Measurements from ENCODE around the gene KCNQ1OT1. TPM values are rescaled to one million over a fixed set of nuclear protein-coding genes. Genes with fewer than 3 reads are reported as not detected.

Gene KCNQ1OT1
- total RNA-seq, 2 donors from 2014 or later = 1.0 to 2.1 TPM

DNA sequence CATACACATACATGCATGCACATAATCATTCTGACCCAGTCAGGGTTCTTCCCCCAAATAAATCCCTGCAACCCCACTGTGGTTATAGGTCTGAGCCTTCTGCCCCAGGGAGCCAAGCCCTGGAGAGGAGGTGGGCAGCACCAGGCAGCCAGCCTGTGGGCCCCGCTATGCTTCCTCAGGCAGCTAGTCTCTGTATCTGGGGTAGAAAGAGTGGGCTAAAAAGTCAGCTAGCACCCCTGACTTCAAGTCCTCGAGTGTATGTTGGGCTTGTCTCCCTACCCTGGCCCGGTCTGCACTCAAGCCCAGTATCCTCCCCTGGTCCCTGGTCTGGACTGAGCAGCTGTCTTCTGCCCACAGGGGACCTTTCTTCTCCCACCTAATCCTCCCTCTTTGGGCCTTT is 28.0 kb downstream of the KCNQ1OT1 start:
- Histone ChIP-seq H3K4me1 (replicated peaks) (no peaks in the 10 kb centered on the region), H3K4me3 (no peak overlapping the region), H3K36me3 (no peaks in the 10 kb centered on the region), H3K9me3 (no peaks in the 10 kb centered on the region), H3K27ac (no peak overlapping the region), H3K27me3 (replicated peaks; ENCODE audit: insufficient read depth) (no peaks in the 10 kb centered on the region)
- WGBS = 81% methylated on average over 3 of the region's 3 CpGs
- no peak for TF ChIP-seq POLR2AphosphoS5 (IDR thresholded peaks at IDR 0.05)
- TF ChIP-seq POLR2A (IDR thresholded peaks at IDR 0.05) = no peak
- TF ChIP-seq, protein P1, sequence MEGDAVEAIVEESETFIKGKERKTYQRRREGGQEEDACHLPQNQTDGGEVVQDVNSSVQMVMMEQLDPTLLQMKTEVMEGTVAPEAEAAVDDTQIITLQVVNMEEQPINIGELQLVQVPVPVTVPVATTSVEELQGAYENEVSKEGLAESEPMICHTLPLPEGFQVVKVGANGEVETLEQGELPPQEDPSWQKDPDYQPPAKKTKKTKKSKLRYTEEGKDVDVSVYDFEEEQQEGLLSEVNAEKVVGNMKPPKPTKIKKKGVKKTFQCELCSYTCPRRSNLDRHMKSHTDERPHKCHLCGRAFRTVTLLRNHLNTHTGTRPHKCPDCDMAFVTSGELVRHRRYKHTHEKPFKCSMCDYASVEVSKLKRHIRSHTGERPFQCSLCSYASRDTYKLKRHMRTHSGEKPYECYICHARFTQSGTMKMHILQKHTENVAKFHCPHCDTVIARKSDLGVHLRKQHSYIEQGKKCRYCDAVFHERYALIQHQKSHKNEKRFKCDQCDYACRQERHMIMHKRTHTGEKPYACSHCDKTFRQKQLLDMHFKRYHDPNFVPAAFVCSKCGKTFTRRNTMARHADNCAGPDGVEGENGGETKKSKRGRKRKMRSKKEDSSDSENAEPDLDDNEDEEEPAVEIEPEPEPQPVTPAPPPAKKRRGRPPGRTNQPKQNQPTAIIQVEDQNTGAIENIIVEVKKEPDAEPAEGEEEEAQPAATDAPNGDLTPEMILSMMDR (IDR thresholded peaks at IDR 0.05) = no peak
- DNase-seq (ENCODE audit: low spot score) = no peak
- intact Hi-C loops (cut with DNase I) = no loop called here

GRCh38 chr11:2670541-2671100 is 29.2 kb downstream of the KCNQ1OT1 start:
- Histone ChIP-seq H3K4me3 (no peak overlapping the region), H3K27ac (no peak overlapping the region), H3K27me3 (replicated peaks; ENCODE audit: insufficient read depth) (no peaks in the 10 kb centered on the region), H3K4me1 (replicated peaks) (no peaks in the 10 kb centered on the region), H3K36me3 (no peaks in the 10 kb centered on the region), H3K9me3 (no peaks in the 10 kb centered on the region)
- 46% methylated on average over 1 of the region's 1 CpG for WGBS
- intact Hi-C loops (cut with DNase I) = no loop called here
- no peak for DNase-seq (ENCODE audit: low spot score)
- TF ChIP-seq, protein P1 (IDR thresholded peaks at IDR 0.05) = no peak
- TF ChIP-seq POLR2AphosphoS5 (IDR thresholded peaks at IDR 0.05) = no peak
- TF ChIP-seq POLR2A (IDR thresholded peaks at IDR 0.05) = no peak

- intact Hi-C loops (cut with DNase I) = no loop called here
- H3K9me3 ChIP-seq = no peaks in the 10 kb centered on the region
- no peak overlapping the region for H3K4me3 ChIP-seq
- H3K36me3 ChIP-seq = no peaks in the 10 kb centered on the region
- TF ChIP-seq POLR2A (IDR thresholded peaks at IDR 0.05) = no peak
- TF ChIP-seq, protein P1 (IDR thresholded peaks at IDR 0.05) = no peak
- no peak for TF ChIP-seq POLR2AphosphoS5 (IDR thresholded peaks at IDR 0.05)
- no peaks in the 10 kb centered on the region for H3K27me3 ChIP-seq (replicated peaks; ENCODE audit: insufficient read depth)
- H3K27ac ChIP-seq = no peak overlapping the region
- H3K4me1 ChIP-seq (replicated peaks) = no peaks in the 10 kb centered on the region
- DNase-seq (ENCODE audit: low spot score) = no peak
- 90% methylated on average over 8 of the region's 8 CpGs for WGBS
Observed at GRCh38 chr11:2669634-2670469, 29.9 kb downstream of the KCNQ1OT1 start.

- Histone ChIP-seq H3K4me1 (replicated peaks) (no peaks in the 10 kb centered on the region), H3K27me3 (replicated peaks; ENCODE audit: insufficient read depth) (no peaks in the 10 kb centered on the region), H3K4me3 (no peak overlapping the region), H3K27ac (no peak overlapping the region), H3K36me3 (no peaks in the 10 kb centered on the region), H3K9me3 (no peaks in the 10 kb centered on the region)
- TF ChIP-seq, protein P1 (IDR thresholded peaks at IDR 0.05) = no peak
- TF ChIP-seq POLR2AphosphoS5 (IDR thresholded peaks at IDR 0.05) (no peak), POLR2A (IDR thresholded peaks at IDR 0.05) (no peak)
- DNase-seq (ENCODE audit: low spot score) = no peak
- WGBS = 96% methylated on average over 5 of the region's 5 CpGs
- intact Hi-C loops (cut with DNase I) = no loop called here
Observed at GRCh38 chr11:2668876-2669275, 30.9 kb downstream of the KCNQ1OT1 start.

- H3K4me1 ChIP-seq (replicated peaks) = no peaks in the 10 kb centered on the region
- intact Hi-C loops (cut with DNase I) = no loop called here
- no peaks in the 10 kb centered on the region for H3K36me3 ChIP-seq
- H3K9me3 ChIP-seq = no peaks in the 10 kb centered on the region
- H3K4me3 ChIP-seq = no peak overlapping the region
- no peak overlapping the region for H3K27ac ChIP-seq
- DNase-seq (ENCODE audit: low spot score) = no peak
- H3K27me3 ChIP-seq (replicated peaks; ENCODE audit: insufficient read depth) = no peaks in the 10 kb centered on the region
- 100% methylated on average over 2 of the region's 2 CpGs for WGBS
- TF ChIP-seq POLR2A (IDR thresholded peaks at IDR 0.05) = no peak
- TF ChIP-seq, protein P1 (IDR thresholded peaks at IDR 0.05) = no peak
- TF ChIP-seq POLR2AphosphoS5 (IDR thresholded peaks at IDR 0.05) = no peak
Observed at GRCh38 chr11:2667940-2668339, 31.9 kb downstream of the KCNQ1OT1 start.
